ENCODE measurements around the gene LRRC3C. TPM values are rescaled to one million over a fixed set of nuclear protein-coding genes. Genes with fewer than 3 reads are reported as not detected.
"Not testable (repeated sequence)": the region's sequence is repeated elsewhere in the genome, so short reads cannot be mapped to it uniquely, and the experiment has no call there.

LRRC3C gene
- total RNA-seq, result not detected

DNA sequence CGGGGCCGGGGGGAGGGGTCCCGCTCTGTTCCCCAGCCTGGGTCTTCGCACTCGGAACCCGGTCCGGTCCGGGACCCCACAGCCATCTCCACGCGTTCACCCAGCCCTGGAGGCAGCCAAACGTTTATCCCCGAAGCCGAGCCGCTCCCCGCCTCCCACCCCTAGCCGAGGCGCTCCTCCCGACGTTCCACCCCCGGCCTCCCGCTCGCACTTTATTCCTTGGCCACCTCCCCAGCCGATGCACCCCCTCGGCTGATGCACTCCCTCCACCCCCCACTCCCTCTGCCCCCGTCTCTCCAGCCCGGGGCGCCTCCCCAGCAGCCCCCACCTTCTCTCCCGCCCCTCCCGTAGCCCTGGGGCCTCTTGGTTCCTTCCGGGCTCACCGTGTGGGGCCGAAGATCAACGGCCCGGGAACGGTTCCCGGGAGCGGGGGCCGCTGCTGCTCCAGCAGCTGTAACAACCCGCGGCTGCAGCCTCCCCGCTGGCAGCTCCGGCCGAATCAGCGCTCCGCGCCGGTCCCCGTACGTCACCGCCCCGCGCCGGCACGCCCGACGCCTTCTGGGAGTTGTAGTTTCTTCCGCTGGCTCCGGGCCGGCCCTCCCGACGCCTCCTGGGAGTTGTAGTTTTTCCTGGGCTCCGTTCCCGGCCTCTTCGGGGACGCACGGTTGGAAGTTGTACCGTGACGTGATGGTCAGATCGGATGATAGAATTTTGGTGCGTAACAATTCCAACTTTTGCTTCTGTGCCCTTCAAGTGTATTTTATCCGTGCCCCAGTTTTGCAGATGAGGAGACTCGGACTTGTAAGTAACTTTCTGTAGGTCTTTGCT, at the start of gene LRRC3C, which contains the start of gene ORMDL3:
TSS of gene LRRC3C (plus strand) at position 632 of the 828 bp plus-strand sequence. CDS start 13,792 bp downstream, outside the sequence.
TSS of gene ORMDL3 (minus strand) at position 501 of the 828 bp plus-strand sequence. CDS start 3,398 bp downstream, outside the sequence.
- intact Hi-C loops (cut with DNase I), result no loop called here
- peak within 1 kb of the TSS; percentile 89 to 91 for H3K4me3 ChIP-seq
- H3K4me1 ChIP-seq, result peaks cover 47% of the 10 kb centered on the region
- no peaks in the 10 kb centered on the region for H3K27me3 ChIP-seq
- H3K9me3 ChIP-seq, result no peaks in the 10 kb centered on the region
- H3K36me3 ChIP-seq, result peaks cover 0 to 15% of the 10 kb centered on the region in 2 donors
- TF ChIP-seq, protein P1, sequence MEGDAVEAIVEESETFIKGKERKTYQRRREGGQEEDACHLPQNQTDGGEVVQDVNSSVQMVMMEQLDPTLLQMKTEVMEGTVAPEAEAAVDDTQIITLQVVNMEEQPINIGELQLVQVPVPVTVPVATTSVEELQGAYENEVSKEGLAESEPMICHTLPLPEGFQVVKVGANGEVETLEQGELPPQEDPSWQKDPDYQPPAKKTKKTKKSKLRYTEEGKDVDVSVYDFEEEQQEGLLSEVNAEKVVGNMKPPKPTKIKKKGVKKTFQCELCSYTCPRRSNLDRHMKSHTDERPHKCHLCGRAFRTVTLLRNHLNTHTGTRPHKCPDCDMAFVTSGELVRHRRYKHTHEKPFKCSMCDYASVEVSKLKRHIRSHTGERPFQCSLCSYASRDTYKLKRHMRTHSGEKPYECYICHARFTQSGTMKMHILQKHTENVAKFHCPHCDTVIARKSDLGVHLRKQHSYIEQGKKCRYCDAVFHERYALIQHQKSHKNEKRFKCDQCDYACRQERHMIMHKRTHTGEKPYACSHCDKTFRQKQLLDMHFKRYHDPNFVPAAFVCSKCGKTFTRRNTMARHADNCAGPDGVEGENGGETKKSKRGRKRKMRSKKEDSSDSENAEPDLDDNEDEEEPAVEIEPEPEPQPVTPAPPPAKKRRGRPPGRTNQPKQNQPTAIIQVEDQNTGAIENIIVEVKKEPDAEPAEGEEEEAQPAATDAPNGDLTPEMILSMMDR (IDR thresholded peaks at IDR 0.05), result no peak
- peak; percentile 94 to 98 for TF ChIP-seq POLR2AphosphoS5 (IDR thresholded peaks at IDR 0.05; ENCODE audit: insufficient read depth in 1 of 2, low read depth in 1 of 2)
- peak in 1 of 2 donors; percentile 40 for TF ChIP-seq POLR2A (IDR thresholded peaks at IDR 0.05)
- peak within 1 kb of the TSS; percentile 92 for H3K27ac ChIP-seq
- peak in 1 of 2 donors; percentile 97 for DNase-seq (ENCODE audit: extremely low spot score in 2 of 2)

GRCh38 chr17:39886102-39886501, 41.4 kb upstream of the LRRC3C start:
- H3K27ac ChIP-seq; DNase-seq (ENCODE audit: extremely low spot score in 2 of 2); H3K4me1 ChIP-seq; H3K9me3 ChIP-seq; H3K27me3 ChIP-seq; H3K4me3 ChIP-seq; H3K36me3 ChIP-seq; intact Hi-C loops (cut with DNase I): not testable (repeated sequence)

DNA sequence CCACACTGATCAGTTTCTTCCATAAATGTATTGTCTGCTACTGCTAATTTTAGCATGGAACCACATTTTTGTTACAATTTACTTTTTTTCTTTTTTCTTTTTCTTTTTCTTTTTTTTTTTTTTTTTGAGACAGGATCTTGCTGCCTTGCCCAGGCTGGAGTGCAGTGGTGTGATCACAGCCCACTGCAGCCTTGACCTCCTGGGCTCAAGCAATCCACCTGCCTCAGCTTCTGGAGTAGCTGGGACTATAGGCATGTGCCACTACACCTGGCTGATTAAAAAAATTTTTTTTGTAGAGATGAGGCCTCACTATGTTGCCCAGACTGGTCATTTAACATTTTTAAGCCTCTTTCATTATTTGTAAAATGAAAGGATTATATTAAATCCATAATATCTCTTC, 40.5 kb upstream of the LRRC3C start:
- Histone ChIP-seq H3K4me3 (no peak overlapping the region), H3K36me3 (no peaks in the 10 kb centered on the region), H3K27me3 (no peaks in the 10 kb centered on the region), H3K9me3 (no peaks in the 10 kb centered on the region), H3K4me1 (no peaks in the 10 kb centered on the region), H3K27ac (no peak overlapping the region)
- no peak for DNase-seq (ENCODE audit: extremely low spot score in 2 of 2)
- intact Hi-C loops (cut with DNase I), result no loop called here
- TF ChIP-seq POLR2AphosphoS5 (IDR thresholded peaks at IDR 0.05; ENCODE audit: insufficient read depth in 1 of 2, low read depth in 1 of 2) (no peak), POLR2A (IDR thresholded peaks at IDR 0.05) (no peak)
- TF ChIP-seq, protein P1 (IDR thresholded peaks at IDR 0.05), result no peak

DNA sequence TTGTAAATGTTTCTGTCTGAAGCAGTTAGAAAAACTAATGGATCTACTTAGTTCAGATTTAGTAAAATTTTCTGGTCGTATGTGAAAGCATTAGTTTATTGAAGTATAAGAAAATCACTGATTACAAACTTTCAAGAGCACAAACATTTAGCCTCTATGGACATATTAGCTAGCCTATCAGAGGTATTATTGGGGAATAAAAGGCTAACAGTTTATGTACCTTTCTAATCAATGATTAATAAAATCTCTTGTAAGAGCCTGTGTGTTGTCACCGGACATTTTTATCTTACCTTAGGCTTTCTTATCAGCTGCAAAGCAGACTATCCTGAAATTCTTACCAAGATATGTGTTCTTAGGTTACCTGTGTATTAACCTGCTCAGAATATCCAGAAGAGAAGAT, 38.3 kb upstream of the LRRC3C start:
- H3K36me3 ChIP-seq, result no peaks in the 10 kb centered on the region
- no peak for DNase-seq (ENCODE audit: extremely low spot score in 2 of 2)
- no peaks in the 10 kb centered on the region for H3K27me3 ChIP-seq
- no peak overlapping the region for H3K27ac ChIP-seq
- no peak overlapping the region for H3K4me3 ChIP-seq
- H3K9me3 ChIP-seq, result no peaks in the 10 kb centered on the region
- intact Hi-C loops (cut with DNase I), result no loop called here
- TF ChIP-seq POLR2A (IDR thresholded peaks at IDR 0.05) (no peak), POLR2AphosphoS5 (IDR thresholded peaks at IDR 0.05; ENCODE audit: insufficient read depth in 1 of 2, low read depth in 1 of 2) (no peak)
- TF ChIP-seq, protein P1 (IDR thresholded peaks at IDR 0.05), result no peak
- H3K4me1 ChIP-seq, result no peaks in the 10 kb centered on the region

GRCh38 chr17:39894681-39895376, 32.7 kb upstream of the LRRC3C start:
- intact Hi-C loops (cut with DNase I), result no loop called here
- Histone ChIP-seq H3K36me3 (no peaks in the 10 kb centered on the region), H3K27me3 (no peaks in the 10 kb centered on the region), H3K4me3 (no peak overlapping the region), H3K4me1 (no peaks in the 10 kb centered on the region), H3K27ac (no peak overlapping the region), H3K9me3 (no peaks in the 10 kb centered on the region)
- no peak for TF ChIP-seq POLR2A (IDR thresholded peaks at IDR 0.05)
- TF ChIP-seq, protein P1 (IDR thresholded peaks at IDR 0.05), result no peak
- TF ChIP-seq POLR2AphosphoS5 (IDR thresholded peaks at IDR 0.05; ENCODE audit: insufficient read depth in 1 of 2, low read depth in 1 of 2), result no peak
- DNase-seq (ENCODE audit: extremely low spot score in 2 of 2), result no peak

Data from vagina (tissue), 2 donors.